Hepatocyte (in vitro differentiated cells): ENCODE measurements around the gene TGFBR3L. TPM values are rescaled to one million over a fixed set of nuclear protein-coding genes. Genes with fewer than 3 reads are reported as not detected.

Experiments used
- DNase-seq: peaks from one replicate; pipeline ENCODE4 v3.0.0-alpha.2; 2016; ENCODE audit warnings: low spot score
- H2AFZ ChIP-seq: fragments of 200-600 bp; sonication (generic); 2 replicates; pipeline ENCODE4 v1.6.0; 2016; ENCODE audit warnings: antibody characterized with exemption, mild to moderate bottlenecking
- H3K27ac ChIP-seq: fragments of 200-600 bp; sonication (generic); 2 replicates; pipeline ENCODE4 v1.5.1; 2016; ENCODE audit warnings: mild to moderate bottlenecking
- H3K27me3 ChIP-seq: fragments of 200-600 bp; sonication (generic); 2 replicates; pipeline ENCODE4 v1.6.1; 2016
- H3K36me3 ChIP-seq: fragments of 200-600 bp; sonication (generic); replicated peaks from 2 replicates; pipeline ENCODE4 v1.5.1; 2016; ENCODE audit warnings: low read depth; ENCODE audit not compliant: insufficient read depth
- H3K4me1 ChIP-seq: fragments of 200-600 bp; sonication (generic); 2 replicates; pipeline ENCODE4 v1.5.1; 2016; ENCODE audit warnings: mild to moderate bottlenecking, moderate library complexity; ENCODE audit not compliant: insufficient read depth
- H3K4me2 ChIP-seq: fragments of 200-600 bp; sonication (generic); 2 replicates; pipeline ENCODE4 v1.6.0; 2016
- H3K4me3 ChIP-seq: fragments of 200-600 bp; sonication (generic); 2 replicates; pipeline ENCODE4 v1.5.1; 2016; ENCODE audit warnings: mild to moderate bottlenecking
- H3K79me2 ChIP-seq: fragments of 200-600 bp; sonication (generic); 2 replicates; pipeline ENCODE4 v1.6.0; 2017; ENCODE audit warnings: mild to moderate bottlenecking
- H3K9me2 ChIP-seq: fragments of 200-600 bp; sonication (generic); replicated peaks from 2 replicates; pipeline ENCODE4 v1.6.0; 2017; ENCODE audit warnings: mild to moderate bottlenecking; ENCODE audit not compliant: insufficient read depth
- H3K9me3 ChIP-seq: fragments of 200-600 bp; sonication (generic); 2 replicates; pipeline ENCODE4 v1.5.1; 2016; ENCODE audit warnings: low read depth, mild to moderate bottlenecking
- H4K20me1 ChIP-seq: fragments of 200-600 bp; sonication (generic); 2 replicates; pipeline ENCODE4 v1.6.0; 2016; ENCODE audit warnings: mild to moderate bottlenecking; ENCODE audit not compliant: insufficient read depth, poor library complexity, severe bottlenecking
- CTCF ChIP-seq: fragments of 200-600 bp; sonication (generic); IDR thresholded peaks from 2 replicates; pipeline ENCODE4 v1.5.1; 2016; ENCODE audit warnings: antibody characterized with exemption, mild to moderate bottlenecking; ENCODE audit not compliant: poor library complexity
- EZH2 ChIP-seq: fragments of 200-600 bp; sonication (generic); IDR thresholded peaks from 2 replicates; pipeline ENCODE4 v1.6.1; 2016; ENCODE audit warnings: antibody characterized with exemption, mild to moderate bottlenecking, borderline replicate concordance
- EZH2phosphoT487 ChIP-seq: fragments of 200-600 bp; sonication (generic); IDR thresholded peaks from one replicate; pipeline ENCODE4 v1.6.1; 2018; ENCODE audit warnings: antibody characterized with exemption, mild to moderate bottlenecking, low read depth, moderate library complexity; ENCODE audit not compliant: unreplicated experiment, severe bottlenecking
- WGBS: methylation state at CpG from one replicate; pipeline ENCODE4 v1.1.6; 2016; ENCODE audit warnings: low lambda C conversion rate; ENCODE audit errors: missing lambda C conversion rate; 5-methylcytosine and 5-hydroxymethylcytosine counted together
- polyA plus RNA-seq: library from polyadenylated mRNA; unstranded; fragments of >200 nt; fragmentation: Nextera tagmentation; extraction: Ambion mirVana; gene quantifications from 2 replicates; pipeline ENCODE4 v1.2.1, GENCODE V29; 2016
- total RNA-seq: library from RNA; depleted of rRNA; stranded (reverse); fragments of >200 nt; gene quantifications from 2 replicates; pipeline ENCODE4 v1.2.3, GENCODE V29; 2014

TGFBR3L gene
- total and polyA plus RNA-seq, 2 experiments from 2014 or later, result 8.5 TPM; not detected in 1

GRCh38 chr19:7933411-7933810 lies 18.8 kb downstream of the TGFBR3L start:
- H3K9me3 ChIP-seq, result no peaks in the 10 kb centered on the region
- DNase-seq, result no peak
- peaks cover 4% of the 10 kb centered on the region for H3K79me2 ChIP-seq
- no peak overlapping the region for H3K27ac ChIP-seq
- H3K27me3 ChIP-seq, result no peaks in the 10 kb centered on the region
- H3K36me3 ChIP-seq, result no peaks in the 10 kb centered on the region
- H3K9me2 ChIP-seq, result no peaks in the 10 kb centered on the region
- H2AFZ ChIP-seq, result no peak overlapping the region
- no peaks in the 10 kb centered on the region for H4K20me1 ChIP-seq
- peaks cover 16% of the 10 kb centered on the region for H3K4me1 ChIP-seq
- H3K4me2 ChIP-seq, result no peak overlapping the region
- TF ChIP-seq CTCF, result no peak
- H3K4me3 ChIP-seq, result no peak overlapping the region
- WGBS, result 88% methylated on average over 14 of the region's 14 CpGs

GRCh38 chr19:7933828-7934725 lies 19.4 kb downstream of the TGFBR3L start:
- DNase-seq, result no peak
- 95% methylated on average over 44 of the region's 55 CpGs for WGBS
- no peak overlapping the region for H3K4me3 ChIP-seq
- peaks cover 9% of the 10 kb centered on the region for H3K79me2 ChIP-seq
- no peaks in the 10 kb centered on the region for H4K20me1 ChIP-seq
- H3K36me3 ChIP-seq, result no peaks in the 10 kb centered on the region
- no peak overlapping the region for H3K27ac ChIP-seq
- H3K9me3 ChIP-seq, result no peaks in the 10 kb centered on the region
- TF ChIP-seq EZH2, result no peak
- no peak for TF ChIP-seq EZH2phosphoT487
- TF ChIP-seq CTCF, result no peak
- no peaks in the 10 kb centered on the region for H3K27me3 ChIP-seq
- H3K4me1 ChIP-seq, result peaks cover 10% of the 10 kb centered on the region
- H2AFZ ChIP-seq, result no peak overlapping the region
- H3K9me2 ChIP-seq, result no peaks in the 10 kb centered on the region
- H3K4me2 ChIP-seq, result no peak overlapping the region

GRCh38 chr19:7934766-7935165 lies 20.1 kb downstream of the TGFBR3L start:
- TF ChIP-seq CTCF, result no peak
- no peak for TF ChIP-seq EZH2phosphoT487
- TF ChIP-seq EZH2, result no peak
- H3K36me3 ChIP-seq, result no peaks in the 10 kb centered on the region
- no peaks in the 10 kb centered on the region for H3K27me3 ChIP-seq
- H3K9me3 ChIP-seq, result no peaks in the 10 kb centered on the region
- H3K4me2 ChIP-seq, result no peak overlapping the region
- no peaks in the 10 kb centered on the region for H3K9me2 ChIP-seq
- peaks cover 3% of the 10 kb centered on the region for H3K4me1 ChIP-seq
- H4K20me1 ChIP-seq, result no peaks in the 10 kb centered on the region
- no peak overlapping the region for H3K27ac ChIP-seq
- H3K79me2 ChIP-seq, result peaks cover 14% of the 10 kb centered on the region
- DNase-seq, result no peak
- WGBS, result 95% methylated on average over 19 of the region's 21 CpGs
- no peak overlapping the region for H3K4me3 ChIP-seq
- no peak overlapping the region for H2AFZ ChIP-seq
